Measurements from ENCODE around the gene LPP.

DNA sequence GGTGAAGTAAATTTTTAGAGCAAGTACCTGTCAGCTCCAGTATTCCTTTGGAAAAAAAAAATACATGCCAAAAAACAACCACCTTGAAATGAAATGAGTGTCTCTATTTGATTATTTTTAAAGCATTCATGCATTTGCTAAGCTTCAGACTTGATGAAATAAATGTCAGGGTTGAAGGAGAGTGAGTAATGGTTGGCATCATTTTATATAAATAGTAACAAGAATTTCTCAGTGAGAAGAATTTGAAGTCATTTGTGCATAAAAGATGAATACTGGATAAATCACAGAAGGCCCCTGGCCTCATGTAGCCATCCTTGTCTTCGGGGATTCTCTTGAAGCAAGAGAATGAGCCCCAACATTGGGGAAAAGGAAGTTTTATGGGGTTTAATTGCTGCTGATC is 318.4 kb downstream of the LPP start:
- TF ChIP-seq POLR2AphosphoS5 (IDR thresholded peaks at IDR 0.05) (no peak), EP300 (IDR thresholded peaks at IDR 0.05; ENCODE audit: low read depth) (no peak), POLR2A (IDR thresholded peaks at IDR 0.05) (no peak)
- TF ChIP-seq, protein P1, sequence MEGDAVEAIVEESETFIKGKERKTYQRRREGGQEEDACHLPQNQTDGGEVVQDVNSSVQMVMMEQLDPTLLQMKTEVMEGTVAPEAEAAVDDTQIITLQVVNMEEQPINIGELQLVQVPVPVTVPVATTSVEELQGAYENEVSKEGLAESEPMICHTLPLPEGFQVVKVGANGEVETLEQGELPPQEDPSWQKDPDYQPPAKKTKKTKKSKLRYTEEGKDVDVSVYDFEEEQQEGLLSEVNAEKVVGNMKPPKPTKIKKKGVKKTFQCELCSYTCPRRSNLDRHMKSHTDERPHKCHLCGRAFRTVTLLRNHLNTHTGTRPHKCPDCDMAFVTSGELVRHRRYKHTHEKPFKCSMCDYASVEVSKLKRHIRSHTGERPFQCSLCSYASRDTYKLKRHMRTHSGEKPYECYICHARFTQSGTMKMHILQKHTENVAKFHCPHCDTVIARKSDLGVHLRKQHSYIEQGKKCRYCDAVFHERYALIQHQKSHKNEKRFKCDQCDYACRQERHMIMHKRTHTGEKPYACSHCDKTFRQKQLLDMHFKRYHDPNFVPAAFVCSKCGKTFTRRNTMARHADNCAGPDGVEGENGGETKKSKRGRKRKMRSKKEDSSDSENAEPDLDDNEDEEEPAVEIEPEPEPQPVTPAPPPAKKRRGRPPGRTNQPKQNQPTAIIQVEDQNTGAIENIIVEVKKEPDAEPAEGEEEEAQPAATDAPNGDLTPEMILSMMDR (IDR thresholded peaks at IDR 0.05), result no peak
